Central memory CD4-positive, alpha-beta T cell (primary cell): ENCODE results near the gene CSMD2.
"Not testable (repeated sequence)": the region's sequence is repeated elsewhere in the genome, so short reads cannot be mapped to it uniquely, and the experiment has no call there.

ENCODE experiments used
- DNase-seq: peaks from one replicate; pipeline ENCODE4 v3.0.0; 2022

The CSMD2 gene

GRCh38 chr1:33517596-33518250, 647.3 kb downstream of the CSMD2 start:
- no peak for DNase-seq

- DNase-seq, result no peak
Measured at GRCh38 chr1:33516891-33517567, 648.0 kb downstream of the CSMD2 start.

GRCh38 chr1:33516428-33516827, 648.6 kb downstream of the CSMD2 start:
- DNase-seq, result no peak

- no peak for DNase-seq
Measured at GRCh38 chr1:33515607-33516006, 649.4 kb downstream of the CSMD2 start.

- no peak for DNase-seq
Measured at GRCh38 chr1:33515112-33515511, 649.9 kb downstream of the CSMD2 start.

- DNase-seq, result no peak
Measured at GRCh38 chr1:33512226-33513011, 652.6 kb downstream of the CSMD2 start.

GRCh38 chr1:33509276-33509675, 655.8 kb downstream of the CSMD2 start:
- DNase-seq, result not testable (repeated sequence)

GRCh38 chr1:33508151-33508550, 656.9 kb downstream of the CSMD2 start:
- DNase-seq, result no peak

GRCh38 chr1:33507661-33508060, 657.4 kb downstream of the CSMD2 start:
- DNase-seq, result no peak

GRCh38 chr1:33503506-33503905, 661.5 kb downstream of the CSMD2 start:
- DNase-seq, result no peak

- no peak for DNase-seq
Measured at GRCh38 chr1:33502726-33503125, 662.3 kb downstream of the CSMD2 start.

GRCh38 chr1:33501774-33502173, 663.3 kb downstream of the CSMD2 start:
- no peak for DNase-seq

GRCh38 chr1:33501309-33501708, 663.7 kb downstream of the CSMD2 start:
- no peak for DNase-seq

GRCh38 chr1:33500547-33500946, 664.5 kb downstream of the CSMD2 start:
- no peak for DNase-seq

- no peak for DNase-seq
Measured at GRCh38 chr1:33497410-33497809, 667.6 kb downstream of the CSMD2 start.

- DNase-seq, result no peak
Measured at GRCh38 chr1:33494929-33495328, 670.1 kb downstream of the CSMD2 start.

GRCh38 chr1:33488624-33489023, 676.4 kb downstream of the CSMD2 start:
- no peak for DNase-seq

GRCh38 chr1:33482412-33482811, 682.6 kb downstream of the CSMD2 start:
- DNase-seq, result no peak

GRCh38 chr1:33477451-33477850, 687.6 kb downstream of the CSMD2 start:
- no peak for DNase-seq

- DNase-seq, result no peak
Measured at GRCh38 chr1:33473900-33474299, 691.1 kb downstream of the CSMD2 start.

GRCh38 chr1:33472269-33472980, 692.6 kb downstream of the CSMD2 start, which contains the start of gene ZSCAN20:
Gene ZSCAN20, plus strand, starts transcription at chr1:33472645. Its CDS starts 6,644 bp downstream, at chr1:33479289.
- peak; percentile 75 for DNase-seq

GRCh38 chr1:33471416-33471815, 693.6 kb downstream of the CSMD2 start:
- DNase-seq, result no peak

- peak; percentile 31 for DNase-seq
Measured at GRCh38 chr1:33470495-33471012, 694.5 kb downstream of the CSMD2 start.
